GM23338 (cell line): ENCODE results near the gene KRT83. TPM values are rescaled to one million over a fixed set of nuclear protein-coding genes. Genes with fewer than 3 reads are reported as not detected.

Experiments used
- ATAC-seq: fragments of 200-7000 bp; cut with Tn5 transposase; 3 replicates; pipeline ENCODE4 v1.9.1; 2020
- DNase-seq: peaks from one replicate; pipeline ENCODE4 v3.0.0-alpha.2; 2015; ENCODE audit warnings: low spot score
- H2AFZ ChIP-seq: fragments of 200-600 bp; sonication (generic); 2 replicates; pipeline ENCODE4 v1.8.0; 2016; ENCODE audit warnings: antibody characterized with exemption, mild to moderate bottlenecking, moderate library complexity
- H3F3A ChIP-seq: fragments of 200-600 bp; sonication (generic); replicated peaks from 2 replicates; pipeline ENCODE4 v1.8.0; 2017; ENCODE audit warnings: antibody characterized with exemption, mixed run types, low read depth
- H3K27ac ChIP-seq: fragments of 200-600 bp; sonication (generic); 2 replicates; pipeline ENCODE4 v1.6.1; 2016; ENCODE audit warnings: low read depth
- H3K27me3 ChIP-seq: fragments of 200-600 bp; sonication (generic); 2 replicates; pipeline ENCODE4 v1.8.0; 2016; ENCODE audit warnings: mild to moderate bottlenecking, mixed run types, moderate library complexity; ENCODE audit not compliant: insufficient read depth
- H3K36me3 ChIP-seq: fragments of 200-600 bp; sonication (generic); 2 replicates; pipeline ENCODE4 v1.8.0; 2016; ENCODE audit warnings: mild to moderate bottlenecking; ENCODE audit not compliant: insufficient read depth
- H3K4me1 ChIP-seq: fragments of 200-600 bp; sonication (generic); 2 replicates; pipeline ENCODE4 v1.8.0; 2016; ENCODE audit warnings: mild to moderate bottlenecking, moderate library complexity; ENCODE audit not compliant: insufficient read depth
- H3K4me2 ChIP-seq: fragments of 200-600 bp; sonication (generic); 2 replicates; pipeline ENCODE4 v1.7.1; 2017; ENCODE audit warnings: mixed run types
- H3K4me3 ChIP-seq: fragments of 200-600 bp; sonication (generic); 2 replicates; pipeline ENCODE4 v1.6.1; 2016; ENCODE audit warnings: mixed run types
- H3K79me2 ChIP-seq: fragments of 200-600 bp; sonication (generic); replicated peaks from 2 replicates; pipeline ENCODE4 v1.8.0; 2017; ENCODE audit warnings: mild to moderate bottlenecking; ENCODE audit not compliant: insufficient read depth
- H3K9me2 ChIP-seq: fragments of 200-600 bp; sonication (generic); 2 replicates; pipeline ENCODE4 v1.8.0; 2017; ENCODE audit not compliant: insufficient read depth
- H4K20me1 ChIP-seq: fragments of 200-600 bp; sonication (generic); replicated peaks from 2 replicates; pipeline ENCODE4 v1.8.0; 2017; ENCODE audit warnings: mild to moderate bottlenecking; ENCODE audit not compliant: insufficient read depth
- H3K27ac Mint-ChIP-seq: 2 replicates; pipeline ENCODE4 v1.8.0; 2020; ENCODE audit warnings: inconsistent platforms, mild to moderate bottlenecking, moderate library complexity, mixed read lengths
- H3K27me3 Mint-ChIP-seq: 3 replicates; pipeline ENCODE4 v1.8.0; 2022; ENCODE audit warnings: low read depth, mild to moderate bottlenecking, moderate library complexity, mixed read lengths, inconsistent platforms; ENCODE audit not compliant: insufficient read depth, poor library complexity
- H3K36me3 Mint-ChIP-seq: 3 replicates; pipeline ENCODE4 v1.8.0; 2021; ENCODE audit warnings: low read depth, mild to moderate bottlenecking, inconsistent platforms, moderate library complexity, mixed read lengths
- H3K4me1 Mint-ChIP-seq: 3 replicates; pipeline ENCODE4 v1.8.0; 2020; ENCODE audit warnings: mild to moderate bottlenecking, inconsistent platforms, mixed read lengths
- H3K4me3 Mint-ChIP-seq: 3 replicates; pipeline ENCODE4 v1.8.0; 2021; ENCODE audit warnings: moderate library complexity, mild to moderate bottlenecking, inconsistent platforms, mixed read lengths
- H3K9me3 Mint-ChIP-seq: 3 replicates; pipeline ENCODE4 v1.8.0; 2020; ENCODE audit warnings: moderate library complexity, mild to moderate bottlenecking, inconsistent platforms, mixed read lengths
- EZH2phosphoT487 ChIP-seq: fragments of 200-600 bp; sonication (generic); IDR thresholded peaks from one replicate; pipeline ENCODE4 v1.8.1; 2018; ENCODE audit warnings: antibody characterized with exemption; ENCODE audit not compliant: unreplicated experiment
- JUNB ChIP-seq: IDR thresholded peaks from one replicate; pipeline ENCODE4 v1.6.1; 2016; ENCODE audit warnings: antibody characterized with exemption; ENCODE audit not compliant: unreplicated experiment
- NANOG ChIP-seq: IDR thresholded peaks from 2 replicates; pipeline ENCODE4 v1.6.1; 2016; ENCODE audit warnings: antibody characterized with exemption, borderline replicate concordance
- POLR2AphosphoS5 ChIP-seq: IDR thresholded peaks from 2 replicates; pipeline ENCODE4 v1.6.1; 2016; ENCODE audit warnings: antibody characterized with exemption, low read depth
- STAT1 ChIP-seq: IDR thresholded peaks from one replicate; pipeline ENCODE4 v1.6.1; 2016; ENCODE audit warnings: antibody characterized with exemption; ENCODE audit not compliant: unreplicated experiment
- ZNF114 ChIP-seq: fragments of 250-450 bp; sonication (Bioruptor Pico); IDR thresholded peaks from 2 replicates; pipeline ENCODE4 v1.5.0; 2020; ENCODE audit warnings: mild to moderate bottlenecking, moderate library complexity
- ZNF331 ChIP-seq: fragments of 250-450 bp; sonication (Bioruptor Pico); IDR thresholded peaks from 2 replicates; pipeline ENCODE4 v1.5.0; 2020; ENCODE audit warnings: low read depth, mild to moderate bottlenecking, moderate library complexity
- polyA plus RNA-seq: library from polyadenylated mRNA; unstranded; fragments of >200 nt; fragmentation: Nextera tagmentation; extraction: Ambion mirVana; gene quantifications from 2 replicates; pipeline ENCODE4 v1.2.1, GENCODE V29; 2016
- total RNA-seq: library from RNA; depleted of rRNA; stranded (reverse); fragments of >200 nt; shearing (Covaris generic); gene quantifications from 2 replicates; pipeline ENCODE4 v1.2.3, GENCODE V29; 2014
- TF ChIP-seq, protein P1 (sequence below), 2 experiments: fragments of 200-600 bp in 1 of 2; sonication (generic) in 1 of 2; conservative IDR thresholded peaks; 2 replicates each; pipeline versions ENCODE4 v1.5.1 to v1.6.1; 2016 to 2017; ENCODE audit warnings: antibody characterized with exemption in 2 of 2, low read depth in 2 of 2, mild to moderate bottlenecking in 2 of 2, moderate library complexity in 1 of 2
- TF ChIP-seq, protein P2 (sequence below): IDR thresholded peaks from one replicate; pipeline ENCODE4 v1.6.1; 2018; ENCODE audit warnings: antibody characterized with exemption; ENCODE audit not compliant: unreplicated experiment
- TF ChIP-seq, protein P3 (sequence below): IDR thresholded peaks from 2 replicates; pipeline ENCODE4 v1.6.1; 2016; ENCODE audit warnings: antibody characterized with exemption

Gene KRT83
- total and polyA plus RNA-seq, 2 experiments from 2014 or later = not detected

DNA sequence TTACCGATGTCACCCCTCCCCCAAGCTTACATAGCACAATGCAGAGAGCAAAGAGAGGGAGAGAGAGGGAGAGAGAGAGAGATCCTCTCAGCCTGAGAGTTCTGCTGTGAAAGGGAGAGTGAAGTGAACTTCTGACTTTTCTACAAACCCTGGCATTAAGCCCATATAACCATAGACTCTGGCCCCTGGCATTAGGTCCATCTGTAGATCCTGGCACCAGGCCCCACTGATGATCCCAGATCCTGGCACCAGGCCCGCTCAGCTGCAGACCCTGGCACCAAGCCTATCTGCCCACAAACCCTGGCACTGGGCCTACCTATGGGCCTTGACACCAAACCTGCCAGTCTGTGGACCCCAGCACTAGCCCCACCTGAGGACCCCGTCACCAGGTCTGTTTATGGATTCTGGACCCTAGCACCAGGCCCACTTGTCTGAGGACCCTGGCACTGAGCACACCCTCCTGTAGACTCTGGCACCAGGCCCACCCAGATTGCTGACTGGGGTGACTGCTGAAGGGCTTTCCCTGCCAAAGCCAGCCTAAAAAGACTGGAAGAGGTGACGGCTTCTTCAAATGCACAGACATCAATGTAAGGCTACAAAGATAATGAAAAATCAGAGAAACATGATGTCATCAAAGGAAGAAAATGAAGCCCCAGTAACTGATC lies 14.5 kb upstream of the KRT83 start:
- Histone ChIP-seq H2AFZ (peak overlapping the region; percentile 91; the same call in 1 of the 2 replicates), H3K27me3 (no peaks in the 10 kb centered on the region), H3F3A (no peaks in the 10 kb centered on the region), H3K27ac (no peak overlapping the region), H3K9me2 (no peaks in the 10 kb centered on the region), H3K36me3 (no peaks in the 10 kb centered on the region), H4K20me1 (no peaks in the 10 kb centered on the region), H3K4me3 (no peak overlapping the region), H3K4me1 (peaks cover 7% of the 10 kb centered on the region; the same call in 1 of the 2 replicates), H3K4me2 (no peak overlapping the region), H3K79me2 (no peaks in the 10 kb centered on the region)
- TF ChIP-seq, protein P1, sequence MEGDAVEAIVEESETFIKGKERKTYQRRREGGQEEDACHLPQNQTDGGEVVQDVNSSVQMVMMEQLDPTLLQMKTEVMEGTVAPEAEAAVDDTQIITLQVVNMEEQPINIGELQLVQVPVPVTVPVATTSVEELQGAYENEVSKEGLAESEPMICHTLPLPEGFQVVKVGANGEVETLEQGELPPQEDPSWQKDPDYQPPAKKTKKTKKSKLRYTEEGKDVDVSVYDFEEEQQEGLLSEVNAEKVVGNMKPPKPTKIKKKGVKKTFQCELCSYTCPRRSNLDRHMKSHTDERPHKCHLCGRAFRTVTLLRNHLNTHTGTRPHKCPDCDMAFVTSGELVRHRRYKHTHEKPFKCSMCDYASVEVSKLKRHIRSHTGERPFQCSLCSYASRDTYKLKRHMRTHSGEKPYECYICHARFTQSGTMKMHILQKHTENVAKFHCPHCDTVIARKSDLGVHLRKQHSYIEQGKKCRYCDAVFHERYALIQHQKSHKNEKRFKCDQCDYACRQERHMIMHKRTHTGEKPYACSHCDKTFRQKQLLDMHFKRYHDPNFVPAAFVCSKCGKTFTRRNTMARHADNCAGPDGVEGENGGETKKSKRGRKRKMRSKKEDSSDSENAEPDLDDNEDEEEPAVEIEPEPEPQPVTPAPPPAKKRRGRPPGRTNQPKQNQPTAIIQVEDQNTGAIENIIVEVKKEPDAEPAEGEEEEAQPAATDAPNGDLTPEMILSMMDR (conservative IDR thresholded peaks at IDR 0.05; ENCODE audit: low read depth in 2 of 2) = no peak
- no peak for TF ChIP-seq ZNF331
- TF ChIP-seq, protein P2, sequence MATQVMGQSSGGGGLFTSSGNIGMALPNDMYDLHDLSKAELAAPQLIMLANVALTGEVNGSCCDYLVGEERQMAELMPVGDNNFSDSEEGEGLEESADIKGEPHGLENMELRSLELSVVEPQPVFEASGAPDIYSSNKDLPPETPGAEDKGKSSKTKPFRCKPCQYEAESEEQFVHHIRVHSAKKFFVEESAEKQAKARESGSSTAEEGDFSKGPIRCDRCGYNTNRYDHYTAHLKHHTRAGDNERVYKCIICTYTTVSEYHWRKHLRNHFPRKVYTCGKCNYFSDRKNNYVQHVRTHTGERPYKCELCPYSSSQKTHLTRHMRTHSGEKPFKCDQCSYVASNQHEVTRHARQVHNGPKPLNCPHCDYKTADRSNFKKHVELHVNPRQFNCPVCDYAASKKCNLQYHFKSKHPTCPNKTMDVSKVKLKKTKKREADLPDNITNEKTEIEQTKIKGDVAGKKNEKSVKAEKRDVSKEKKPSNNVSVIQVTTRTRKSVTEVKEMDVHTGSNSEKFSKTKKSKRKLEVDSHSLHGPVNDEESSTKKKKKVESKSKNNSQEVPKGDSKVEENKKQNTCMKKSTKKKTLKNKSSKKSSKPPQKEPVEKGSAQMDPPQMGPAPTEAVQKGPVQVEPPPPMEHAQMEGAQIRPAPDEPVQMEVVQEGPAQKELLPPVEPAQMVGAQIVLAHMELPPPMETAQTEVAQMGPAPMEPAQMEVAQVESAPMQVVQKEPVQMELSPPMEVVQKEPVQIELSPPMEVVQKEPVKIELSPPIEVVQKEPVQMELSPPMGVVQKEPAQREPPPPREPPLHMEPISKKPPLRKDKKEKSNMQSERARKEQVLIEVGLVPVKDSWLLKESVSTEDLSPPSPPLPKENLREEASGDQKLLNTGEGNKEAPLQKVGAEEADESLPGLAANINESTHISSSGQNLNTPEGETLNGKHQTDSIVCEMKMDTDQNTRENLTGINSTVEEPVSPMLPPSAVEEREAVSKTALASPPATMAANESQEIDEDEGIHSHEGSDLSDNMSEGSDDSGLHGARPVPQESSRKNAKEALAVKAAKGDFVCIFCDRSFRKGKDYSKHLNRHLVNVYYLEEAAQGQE = no peak
- no peak for TF ChIP-seq JUNB
- no peak for TF ChIP-seq STAT1
- TF ChIP-seq ZNF114 (CRISPR knock-in tag) = no peak
- TF ChIP-seq, protein P3, sequence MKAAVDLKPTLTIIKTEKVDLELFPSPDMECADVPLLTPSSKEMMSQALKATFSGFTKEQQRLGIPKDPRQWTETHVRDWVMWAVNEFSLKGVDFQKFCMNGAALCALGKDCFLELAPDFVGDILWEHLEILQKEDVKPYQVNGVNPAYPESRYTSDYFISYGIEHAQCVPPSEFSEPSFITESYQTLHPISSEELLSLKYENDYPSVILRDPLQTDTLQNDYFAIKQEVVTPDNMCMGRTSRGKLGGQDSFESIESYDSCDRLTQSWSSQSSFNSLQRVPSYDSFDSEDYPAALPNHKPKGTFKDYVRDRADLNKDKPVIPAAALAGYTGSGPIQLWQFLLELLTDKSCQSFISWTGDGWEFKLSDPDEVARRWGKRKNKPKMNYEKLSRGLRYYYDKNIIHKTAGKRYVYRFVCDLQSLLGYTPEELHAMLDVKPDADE = no peak
- H3K4me1 Mint-ChIP-seq = peaks cover 8% of the 10 kb centered on the region; the same call in 2 of the 3 replicates
- H3K4me3 Mint-ChIP-seq = no peak overlapping the region
- ATAC-seq (peak; percentile 53; the same call in 2 of the 3 replicates), DNase-seq (no peak)
- H3K27me3 Mint-ChIP-seq = peaks cover 4% of the 10 kb centered on the region
- H3K9me3 Mint-ChIP-seq = no peaks in the 10 kb centered on the region
- H3K27ac Mint-ChIP-seq = no peak overlapping the region
- H3K36me3 Mint-ChIP-seq = no peaks in the 10 kb centered on the region

DNA sequence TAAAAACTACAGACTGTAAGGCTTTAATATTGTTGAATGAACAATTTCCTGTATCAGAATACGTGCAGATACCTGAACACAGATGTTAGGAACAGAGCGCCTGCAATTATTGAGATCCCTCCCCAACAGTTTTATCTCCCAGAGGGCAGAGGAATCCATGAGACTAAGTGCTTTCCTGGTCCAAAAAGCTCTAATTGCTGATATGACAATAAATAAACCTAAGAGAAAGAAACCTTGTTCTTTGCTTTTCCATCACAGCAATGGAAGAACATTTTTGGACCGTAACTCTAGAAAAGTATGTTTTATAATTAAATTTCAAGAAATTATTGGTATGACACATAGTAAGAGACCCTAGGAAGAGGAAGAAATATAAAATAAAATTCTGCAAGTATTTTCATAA lies 13.0 kb upstream of the KRT83 start:
- Histone ChIP-seq H3K36me3 (no peaks in the 10 kb centered on the region), H3K4me3 (no peak overlapping the region), H3K9me2 (no peaks in the 10 kb centered on the region), H3F3A (no peaks in the 10 kb centered on the region), H3K4me2 (no peak overlapping the region), H3K79me2 (no peaks in the 10 kb centered on the region), H2AFZ (no peak overlapping the region), H3K4me1 (peaks cover 7% of the 10 kb centered on the region; the same call in 1 of the 2 replicates), H3K27me3 (no peaks in the 10 kb centered on the region), H4K20me1 (no peaks in the 10 kb centered on the region), H3K27ac (no peak overlapping the region)
- DNase-seq = no peak
- no peak overlapping the region for H3K4me3 Mint-ChIP-seq
- H3K36me3 Mint-ChIP-seq = no peaks in the 10 kb centered on the region
- TF ChIP-seq, protein P3 = no peak
- TF ChIP-seq EZH2phosphoT487 (no peak), ZNF114 (CRISPR knock-in tag) (no peak), NANOG (no peak), POLR2AphosphoS5 (no peak)
- no peak for ATAC-seq
- peaks cover 4% of the 10 kb centered on the region for H3K27me3 Mint-ChIP-seq
- H3K9me3 Mint-ChIP-seq = no peaks in the 10 kb centered on the region
- no peak overlapping the region for H3K27ac Mint-ChIP-seq
- H3K4me1 Mint-ChIP-seq = peaks cover 8% of the 10 kb centered on the region; the same call in 2 of the 3 replicates
